GM18520 (cell line): ENCODE data around the gene PHF19.

ENCODE experiments used
- ATAC-seq: cut with Tn5 transposase; IDR thresholded peaks from one replicate; pipeline ENCODE4 v1.9.1; 2021; ENCODE audit not compliant: unreplicated experiment

PHF19 gene

GRCh38 chr9:120874226-120875194 lies 2.5 kb downstream of the PHF19 start:
- no peak for ATAC-seq

GRCh38 chr9:120873512-120873911 lies 3.5 kb downstream of the PHF19 start:
- no peak for ATAC-seq

GRCh38 chr9:120872791-120873502 lies 4.0 kb downstream of the PHF19 start:
- no peak for ATAC-seq

- no peak for ATAC-seq
Observed at GRCh38 chr9:120870206-120870605, 6.8 kb downstream of the PHF19 start.

GRCh38 chr9:120869726-120870125 lies 7.3 kb downstream of the PHF19 start:
- no peak for ATAC-seq

- ATAC-seq = no peak
Observed at GRCh38 chr9:120869360-120869687, 7.7 kb downstream of the PHF19 start.

GRCh38 chr9:120868676-120869359 lies 8.2 kb downstream of the PHF19 start:
- ATAC-seq = peak; percentile 79

GRCh38 chr9:120868339-120868675 lies 8.7 kb downstream of the PHF19 start:
- peak; percentile 11 for ATAC-seq

GRCh38 chr9:120867676-120868338 lies 9.2 kb downstream of the PHF19 start:
- ATAC-seq = no peak

- no peak for ATAC-seq
Observed at GRCh38 chr9:120866651-120867050, 10.3 kb downstream of the PHF19 start.

- no peak for ATAC-seq
Observed at GRCh38 chr9:120865809-120866208, 11.2 kb downstream of the PHF19 start.

GRCh38 chr9:120865176-120865575 lies 11.8 kb downstream of the PHF19 start:
- no peak for ATAC-seq

- no peak for ATAC-seq
Observed at GRCh38 chr9:120864719-120865118, 12.3 kb downstream of the PHF19 start.

GRCh38 chr9:120863833-120864232 lies 13.2 kb downstream of the PHF19 start:
- ATAC-seq = no peak

- ATAC-seq = no peak
Observed at GRCh38 chr9:120862452-120862851, 14.5 kb downstream of the PHF19 start.

- no peak for ATAC-seq
Observed at GRCh38 chr9:120861935-120862334, 15.1 kb downstream of the PHF19 start.

- ATAC-seq = no peak
Observed at GRCh38 chr9:120860083-120860482, 16.9 kb downstream of the PHF19 start.

GRCh38 chr9:120859361-120859760 lies 17.6 kb downstream of the PHF19 start:
- no peak for ATAC-seq

- no peak for ATAC-seq
Observed at GRCh38 chr9:120857902-120858301, 19.1 kb downstream of the PHF19 start.

GRCh38 chr9:120857481-120857880 lies 19.5 kb downstream of the PHF19 start:
- ATAC-seq = no peak

- ATAC-seq = no peak
Observed at GRCh38 chr9:120856700-120857099, 20.3 kb downstream of the PHF19 start.
